MV-4-11 (cell line): ENCODE measurements around the gene ARL15.
A peak's percentile ranks its signal among the peaks of the same experiment; 100 is the strongest.

ENCODE experiments used
- DNase-seq: peaks from one replicate; lab custom pipeline; 2025; lab: John Stamatoyannopoulos, UW

ARL15 gene

GRCh38 chr5:54243483-54244080 lies 66.8 kb downstream of the ARL15 start:
- peak; percentile 21 for DNase-seq

GRCh38 chr5:54242297-54242696 lies 68.1 kb downstream of the ARL15 start:
- no peak for DNase-seq

GRCh38 chr5:54234304-54234933 lies 76.0 kb downstream of the ARL15 start:
- peak; percentile 49 for DNase-seq

GRCh38 chr5:54230936-54231685 lies 79.3 kb downstream of the ARL15 start:
- no peak for DNase-seq

- DNase-seq, result peak; percentile 33
Observed at GRCh38 chr5:54229041-54229780, 81.2 kb downstream of the ARL15 start.

GRCh38 chr5:54227759-54228158 lies 82.6 kb downstream of the ARL15 start:
- no peak for DNase-seq

GRCh38 chr5:54227109-54227508 lies 83.3 kb downstream of the ARL15 start:
- DNase-seq, result no peak

- peak; percentile 1 for DNase-seq
Observed at GRCh38 chr5:54226215-54226614, 84.2 kb downstream of the ARL15 start.

- DNase-seq, result peak; percentile 81
Observed at GRCh38 chr5:54224103-54224826, 86.1 kb downstream of the ARL15 start.

GRCh38 chr5:54222336-54222735 lies 88.0 kb downstream of the ARL15 start:
- no peak for DNase-seq

- DNase-seq, result no peak
Observed at GRCh38 chr5:54221135-54221534, 89.2 kb downstream of the ARL15 start.

GRCh38 chr5:54220230-54221040 lies 89.9 kb downstream of the ARL15 start:
- DNase-seq, result no peak

GRCh38 chr5:54217826-54218503 lies 92.4 kb downstream of the ARL15 start:
- peak; percentile 50 for DNase-seq

GRCh38 chr5:54215233-54215736 lies 95.1 kb downstream of the ARL15 start:
- peak; percentile 66 for DNase-seq

GRCh38 chr5:54214722-54215121 lies 95.7 kb downstream of the ARL15 start:
- DNase-seq, result no peak

GRCh38 chr5:54212331-54212730 lies 98.0 kb downstream of the ARL15 start:
- DNase-seq, result no peak

- no peak for DNase-seq
Observed at GRCh38 chr5:54211912-54212311, 98.5 kb downstream of the ARL15 start.

GRCh38 chr5:54207566-54207965 lies 102.8 kb downstream of the ARL15 start:
- no peak for DNase-seq

- no peak for DNase-seq
Observed at GRCh38 chr5:54206580-54207229, 103.7 kb downstream of the ARL15 start.

- no peak for DNase-seq
Observed at GRCh38 chr5:54205918-54206317, 104.5 kb downstream of the ARL15 start.
